ENCODE results near the gene LRP3. TPM values are rescaled to one million over a fixed set of nuclear protein-coding genes. Genes with fewer than 3 reads are reported as not detected.
A peak's percentile ranks its signal among the peaks of the same experiment; 100 is the strongest.

Gene LRP3
- total and polyA plus RNA-seq, 2 of the 13 experiments (the other 11 are each of a cell fraction or from before 2014, with no cell fraction given): 17.6 to 51.6 TPM

DNA sequence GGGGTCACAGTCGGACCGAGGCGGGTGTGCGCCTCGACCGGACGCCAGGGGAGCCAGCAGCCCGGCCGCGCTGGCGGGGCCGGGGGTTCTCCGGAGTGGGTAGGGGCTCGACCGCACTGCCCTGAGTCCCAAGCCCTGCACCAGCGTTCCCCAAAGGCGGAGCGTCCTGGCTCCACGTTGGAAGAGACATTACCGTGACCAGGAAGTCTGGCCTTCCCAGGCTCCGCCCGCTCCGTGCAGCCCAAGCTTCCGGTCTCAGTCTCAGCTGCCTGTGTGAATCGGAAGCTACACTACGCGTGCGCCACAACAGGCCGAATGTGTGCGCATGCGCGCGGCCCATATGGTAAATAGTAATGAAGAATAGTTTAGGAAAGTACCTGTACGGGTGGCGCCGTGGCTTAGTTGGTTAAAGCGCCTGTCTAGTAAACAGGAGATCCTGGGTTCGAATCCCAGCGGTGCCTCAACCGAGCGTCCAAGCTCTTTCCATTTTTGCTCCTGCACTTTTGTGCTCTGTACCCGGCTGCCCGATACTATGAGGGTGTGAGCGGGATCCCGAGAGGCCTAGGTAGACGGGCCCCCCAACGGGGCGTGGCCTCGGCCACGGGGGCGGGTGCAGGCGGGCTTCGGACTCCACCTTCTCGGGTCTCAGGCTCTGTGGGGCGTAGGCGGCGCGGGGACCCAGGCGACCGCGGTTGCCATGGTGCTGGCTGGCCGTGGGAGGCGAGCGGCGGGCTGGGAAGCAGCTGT, 17.3 kb upstream of the LRP3 start (continued):
- TF ChIP-seq ZNF530 (CRISPR knock-in tag; IDR thresholded peaks at IDR 0.05; ENCODE audit: low read depth) (no peak), ZNF724P (CRISPR knock-in tag; IDR thresholded peaks at IDR 0.05; ENCODE audit: borderline replicate concordance) (no peak), PPARG (CRISPR knock-in tag; conservative IDR thresholded peaks at IDR 0.05) (no peak; the same call in 1 of the 2 replicates), MED8 (CRISPR knock-in tag; IDR thresholded peaks at IDR 0.05; ENCODE audit: insufficient replicate concordance) (no peak), CEBPB (IDR thresholded peaks at IDR 0.05; ENCODE audit: borderline replicate concordance, low read depth, low read length) (no peak), HMG20A (CRISPR knock-in tag; IDR thresholded peaks at IDR 0.05; ENCODE audit: borderline replicate concordance) (no peak), ZC3H13 (CRISPR knock-in tag; IDR thresholded peaks at IDR 0.05) (peak; percentile 15; the same call in 1 of the 2 replicates), YEATS2 (CRISPR knock-in tag; IDR thresholded peaks at IDR 0.05; ENCODE audit: borderline replicate concordance) (peak; percentile 68; the same call in 1 of the 2 replicates), ZSCAN21 (CRISPR knock-in tag; IDR thresholded peaks at IDR 0.05; ENCODE audit: borderline replicate concordance) (peak; percentile 88), U2AF1 (optimal IDR thresholded peaks at IDR 0.05; ENCODE audit: low read depth, low read length) (no peak), BCL6 (CRISPR knock-in tag; IDR thresholded peaks at IDR 0.05) (peak; percentile 49), SUZ12 (IDR thresholded peaks at IDR 0.05; ENCODE audit: low read depth, low read length) (no peak), SAP130 (CRISPR knock-in tag; IDR thresholded peaks at IDR 0.05; ENCODE audit: low read depth) (peak; percentile 89), TOPORS (CRISPR knock-in tag; IDR thresholded peaks at IDR 0.05) (peak; percentile 78), FOXP1 (IDR thresholded peaks at IDR 0.05) (0 out of 2 replicates have a peak, but pooled peaks have one; percentile 22), FOXP1 (CRISPR knock-in tag; IDR thresholded peaks at IDR 0.05) (peak; percentile 26), ZNF562 (CRISPR knock-in tag; IDR thresholded peaks at IDR 0.05; ENCODE audit: borderline replicate concordance) (no peak), TBP (CRISPR knock-in tag; IDR thresholded peaks at IDR 0.05) (0 out of 2 replicates have a peak, but pooled peaks have one; percentile 72), RFXAP (CRISPR knock-in tag; IDR thresholded peaks at IDR 0.05; ENCODE audit: borderline replicate concordance) (peak; percentile 73; the same call in 1 of the 2 replicates), ELF1 (CRISPR knock-in tag; IDR thresholded peaks at IDR 0.05) (peak; percentile 97), ATF1 (CRISPR knock-in tag; IDR thresholded peaks at IDR 0.05) (no peak), ZNF552 (CRISPR knock-in tag; IDR thresholded peaks at IDR 0.05; ENCODE audit: borderline replicate concordance) (no peak; the same call in 1 of the 2 replicates)
- TF ChIP-seq, protein P1, sequence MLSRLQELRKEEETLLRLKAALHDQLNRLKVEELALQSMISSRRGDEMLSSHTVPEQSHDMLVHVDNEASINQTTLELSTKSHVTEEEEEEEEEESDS (CRISPR knock-in tag; IDR thresholded peaks at IDR 0.05; ENCODE audit: borderline replicate concordance): no peak
- TF ChIP-seq, protein P2, sequence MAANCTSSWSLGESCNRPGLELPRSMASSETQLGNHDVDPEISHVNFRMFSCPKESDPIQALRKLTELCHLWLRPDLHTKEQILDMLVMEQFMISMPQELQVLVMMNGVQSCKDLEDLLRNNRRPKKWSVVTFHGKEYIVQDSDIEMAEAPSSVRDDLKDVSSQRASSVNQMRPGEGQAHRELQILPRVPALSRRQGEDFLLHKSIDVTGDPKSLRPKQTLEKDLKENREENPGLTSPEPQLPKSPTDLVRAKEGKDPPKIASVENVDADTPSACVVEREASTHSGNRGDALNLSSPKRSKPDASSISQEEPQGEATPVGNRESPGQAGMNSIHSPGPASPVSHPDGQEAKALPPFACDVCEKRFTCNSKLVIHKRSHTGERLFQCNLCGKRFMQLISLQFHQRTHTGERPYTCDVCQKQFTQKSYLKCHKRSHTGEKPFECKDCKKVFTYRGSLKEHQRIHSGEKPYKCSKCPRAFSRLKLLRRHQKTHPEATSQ (CRISPR knock-in tag; IDR thresholded peaks at IDR 0.05; ENCODE audit: borderline replicate concordance): peak; percentile 0; the same call in 1 of the 2 replicates
- TF ChIP-seq, protein P3, sequence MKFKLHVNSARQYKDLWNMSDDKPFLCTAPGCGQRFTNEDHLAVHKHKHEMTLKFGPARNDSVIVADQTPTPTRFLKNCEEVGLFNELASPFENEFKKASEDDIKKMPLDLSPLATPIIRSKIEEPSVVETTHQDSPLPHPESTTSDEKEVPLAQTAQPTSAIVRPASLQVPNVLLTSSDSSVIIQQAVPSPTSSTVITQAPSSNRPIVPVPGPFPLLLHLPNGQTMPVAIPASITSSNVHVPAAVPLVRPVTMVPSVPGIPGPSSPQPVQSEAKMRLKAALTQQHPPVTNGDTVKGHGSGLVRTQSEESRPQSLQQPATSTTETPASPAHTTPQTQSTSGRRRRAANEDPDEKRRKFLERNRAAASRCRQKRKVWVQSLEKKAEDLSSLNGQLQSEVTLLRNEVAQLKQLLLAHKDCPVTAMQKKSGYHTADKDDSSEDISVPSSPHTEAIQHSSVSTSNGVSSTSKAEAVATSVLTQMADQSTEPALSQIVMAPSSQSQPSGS (CRISPR knock-in tag; IDR thresholded peaks at IDR 0.05): peak; percentile 62; the same call in 1 of the 2 replicates
- TF ChIP-seq, protein P4, sequence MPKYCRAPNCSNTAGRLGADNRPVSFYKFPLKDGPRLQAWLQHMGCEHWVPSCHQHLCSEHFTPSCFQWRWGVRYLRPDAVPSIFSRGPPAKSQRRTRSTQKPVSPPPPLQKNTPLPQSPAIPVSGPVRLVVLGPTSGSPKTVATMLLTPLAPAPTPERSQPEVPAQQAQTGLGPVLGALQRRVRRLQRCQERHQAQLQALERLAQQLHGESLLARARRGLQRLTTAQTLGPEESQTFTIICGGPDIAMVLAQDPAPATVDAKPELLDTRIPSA (CRISPR knock-in tag; IDR thresholded peaks at IDR 0.05; ENCODE audit: borderline replicate concordance): peak; percentile 69; the same call in 1 of the 2 replicates
